Thoracic aorta (tissue), 2 donors: ENCODE data around the gene GPATCH2. TPM values are rescaled to one million over a fixed set of nuclear protein-coding genes. Genes with fewer than 3 reads are reported as not detected.
A peak's percentile ranks its signal among the peaks of the same experiment; 100 is the strongest.

ENCODE experiments used
- ATAC-seq: fragments of 150-250 bp; one replicate; pipeline ENCODE4 v1.8.0; 2017; ENCODE audit warnings: low read depth; ENCODE audit not compliant: insufficient number of reproducible peaks, low FRiP score
- DNase-seq: peaks from one replicate; pipeline ENCODE4 v3.0.0-alpha.2; 2020; ENCODE audit warnings: low spot score
- H3K27ac ChIP-seq, 2 donors: fragments of 200-600 bp; sonication (generic); 1 replicate in 1 of 2; 2 replicates in 1 of 2; pipeline ENCODE4 v1.5.1; 2016; ENCODE audit warnings: mild to moderate bottlenecking in 2 of 2, moderate library complexity in 2 of 2
- H3K27me3 ChIP-seq: fragments of 200-600 bp; sonication (generic); replicated peaks from 2 replicates; pipeline ENCODE4 v1.6.0; 2016; ENCODE audit warnings: mild to moderate bottlenecking; ENCODE audit not compliant: insufficient read depth
- H3K36me3 ChIP-seq: fragments of 200-600 bp; sonication (generic); one replicate; pipeline ENCODE4 v1.5.1; 2016
- H3K4me1 ChIP-seq, 2 donors: fragments of 200-600 bp; sonication (generic); 1 replicate in 1 of 2; 2 replicates in 1 of 2; pipeline versions ENCODE4 v1.5.1 to v1.6.0; 2016; ENCODE audit warnings: low read depth in 2 of 2, mild to moderate bottlenecking in 1 of 2; ENCODE audit not compliant: control insufficient read depth in 1 of 2
- H3K4me3 ChIP-seq: fragments of 200-600 bp; sonication (generic); 2 replicates; pipeline ENCODE4 v1.5.1; 2016; ENCODE audit warnings: mild to moderate bottlenecking
- H3K9me3 ChIP-seq: fragments of 200-600 bp; sonication (generic); 2 replicates; pipeline ENCODE4 v1.5.1; 2016
- total RNA-seq, 2 donors: library from RNA; depleted of rRNA; stranded (reverse); fragments of >200 nt; gene quantifications; one replicate each; pipeline versions ENCODE4 v1.1.0 to v1.2.3, GENCODE V29; 2016
- TF ChIP-seq, protein P1 (sequence below): fragments of 200-600 bp; sonication (generic); IDR thresholded peaks from one replicate; pipeline ENCODE4 v1.5.1; 2019; ENCODE audit warnings: antibody characterized with exemption

Gene GPATCH2
- total RNA-seq, 2 donors from 2014 or later: 16.2 to 20.5 TPM

- peak overlapping the region; percentile 43 for H3K4me3 ChIP-seq
- TF ChIP-seq, protein P1, sequence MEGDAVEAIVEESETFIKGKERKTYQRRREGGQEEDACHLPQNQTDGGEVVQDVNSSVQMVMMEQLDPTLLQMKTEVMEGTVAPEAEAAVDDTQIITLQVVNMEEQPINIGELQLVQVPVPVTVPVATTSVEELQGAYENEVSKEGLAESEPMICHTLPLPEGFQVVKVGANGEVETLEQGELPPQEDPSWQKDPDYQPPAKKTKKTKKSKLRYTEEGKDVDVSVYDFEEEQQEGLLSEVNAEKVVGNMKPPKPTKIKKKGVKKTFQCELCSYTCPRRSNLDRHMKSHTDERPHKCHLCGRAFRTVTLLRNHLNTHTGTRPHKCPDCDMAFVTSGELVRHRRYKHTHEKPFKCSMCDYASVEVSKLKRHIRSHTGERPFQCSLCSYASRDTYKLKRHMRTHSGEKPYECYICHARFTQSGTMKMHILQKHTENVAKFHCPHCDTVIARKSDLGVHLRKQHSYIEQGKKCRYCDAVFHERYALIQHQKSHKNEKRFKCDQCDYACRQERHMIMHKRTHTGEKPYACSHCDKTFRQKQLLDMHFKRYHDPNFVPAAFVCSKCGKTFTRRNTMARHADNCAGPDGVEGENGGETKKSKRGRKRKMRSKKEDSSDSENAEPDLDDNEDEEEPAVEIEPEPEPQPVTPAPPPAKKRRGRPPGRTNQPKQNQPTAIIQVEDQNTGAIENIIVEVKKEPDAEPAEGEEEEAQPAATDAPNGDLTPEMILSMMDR: no peak
- no peak overlapping the region for H3K27ac ChIP-seq
- no peaks in the 10 kb centered on the region for H3K27me3 ChIP-seq
- DNase-seq (no peak), ATAC-seq (no peak)
- H3K36me3 ChIP-seq: no peaks in the 10 kb centered on the region
- peaks cover 0 to 6% of the 10 kb centered on the region in 2 donors for H3K4me1 ChIP-seq
- no peaks in the 10 kb centered on the region for H3K9me3 ChIP-seq
These were observed 223.3 kb downstream of the GPATCH2 start for GRCh38 chr1:217407534-217408001.

DNA sequence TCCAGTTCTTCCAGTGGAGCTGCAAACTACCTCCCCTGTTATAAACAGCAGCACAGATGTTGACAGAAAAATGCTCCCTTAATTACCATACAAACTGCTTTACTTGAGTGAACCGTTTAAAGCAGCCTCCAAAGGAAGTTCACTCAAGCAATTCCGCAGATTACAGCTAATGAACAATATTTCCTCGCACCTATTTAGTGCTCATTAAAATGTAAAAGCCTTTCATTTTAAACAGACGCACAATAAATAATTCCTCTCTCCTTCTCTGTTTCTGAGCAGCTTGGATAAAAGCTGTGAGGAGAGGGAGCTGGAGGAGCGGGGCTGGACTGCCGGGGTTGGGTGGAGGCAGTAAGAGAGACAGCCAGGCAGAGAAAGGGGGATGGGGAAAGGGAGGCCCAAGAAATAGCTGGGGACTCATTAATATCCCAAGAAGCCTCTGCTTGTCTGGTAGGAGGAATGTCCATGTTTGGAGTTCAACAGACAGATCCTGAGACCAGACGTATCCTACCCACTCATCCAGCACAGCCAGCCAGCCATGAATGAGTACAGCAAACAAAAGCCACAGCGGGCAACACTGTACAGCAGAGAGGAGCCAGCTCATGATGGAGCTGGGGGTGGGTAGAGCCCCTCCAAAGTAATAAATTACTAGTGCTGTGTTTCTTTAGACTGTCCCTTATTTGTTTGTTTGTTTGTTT is 227.7 kb downstream of the GPATCH2 start:
- TF ChIP-seq, protein P1: no peak
- Histone ChIP-seq H3K27ac (no peak overlapping the region), H3K36me3 (no peaks in the 10 kb centered on the region), H3K4me3 (no peak overlapping the region), H3K4me1 (peaks cover 0 to 6% of the 10 kb centered on the region in 2 donors), H3K27me3 (no peaks in the 10 kb centered on the region), H3K9me3 (no peaks in the 10 kb centered on the region)
- DNase-seq (no peak), ATAC-seq (no peak)

DNA sequence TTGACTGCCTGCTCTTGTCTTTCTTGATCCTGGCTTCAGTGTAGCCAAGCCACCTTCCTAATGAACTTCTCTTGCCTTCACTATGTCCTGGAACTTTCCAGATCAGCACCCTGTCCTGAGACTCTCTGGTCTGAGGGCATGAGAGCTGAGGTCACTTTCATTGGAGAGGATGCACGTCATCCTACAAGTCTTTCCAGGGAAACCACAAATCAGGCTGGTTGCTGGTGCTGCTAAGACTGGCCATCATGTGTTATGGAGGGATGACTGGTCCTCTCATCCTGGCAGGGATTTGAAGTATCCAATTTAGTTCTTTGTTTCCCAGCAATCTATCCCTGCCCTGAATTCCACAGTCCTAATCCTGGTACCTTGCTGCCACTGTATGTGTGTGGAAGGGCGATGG is 228.6 kb downstream of the GPATCH2 start:
- Histone ChIP-seq H3K9me3 (no peaks in the 10 kb centered on the region), H3K4me3 (no peak overlapping the region), H3K27ac (no peak overlapping the region), H3K36me3 (no peaks in the 10 kb centered on the region), H3K4me1 (no peaks in the 10 kb centered on the region), H3K27me3 (no peaks in the 10 kb centered on the region)
- no peak for DNase-seq
- no peak for ATAC-seq
- TF ChIP-seq, protein P1: no peak

DNA sequence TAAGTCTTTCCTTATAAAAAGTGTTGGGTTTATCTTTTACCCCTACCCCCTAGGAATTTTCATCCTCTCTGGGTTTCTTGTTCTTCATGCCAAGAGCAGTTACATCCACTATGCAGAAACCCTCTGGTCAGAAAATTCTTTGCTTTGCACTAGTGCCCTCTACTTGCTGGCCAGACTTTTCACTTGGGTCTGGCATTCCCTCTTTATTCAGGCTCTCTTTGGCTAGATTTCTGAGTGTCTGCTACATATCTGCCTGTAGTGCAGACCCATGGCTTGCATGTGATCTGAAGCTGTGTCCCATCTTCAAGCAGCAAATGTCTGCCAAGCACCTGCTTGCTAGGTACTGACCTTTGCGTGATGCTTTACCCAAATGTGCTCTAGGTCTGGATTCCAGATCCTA is 237.0 kb downstream of the GPATCH2 start:
- Histone ChIP-seq H3K9me3 (no peaks in the 10 kb centered on the region), H3K4me3 (no peak overlapping the region), H3K27me3 (no peaks in the 10 kb centered on the region), H3K4me1 (no peaks in the 10 kb centered on the region), H3K36me3 (no peaks in the 10 kb centered on the region), H3K27ac (no peak overlapping the region)
- ATAC-seq (no peak), DNase-seq (no peak)
- TF ChIP-seq, protein P1: no peak

DNA sequence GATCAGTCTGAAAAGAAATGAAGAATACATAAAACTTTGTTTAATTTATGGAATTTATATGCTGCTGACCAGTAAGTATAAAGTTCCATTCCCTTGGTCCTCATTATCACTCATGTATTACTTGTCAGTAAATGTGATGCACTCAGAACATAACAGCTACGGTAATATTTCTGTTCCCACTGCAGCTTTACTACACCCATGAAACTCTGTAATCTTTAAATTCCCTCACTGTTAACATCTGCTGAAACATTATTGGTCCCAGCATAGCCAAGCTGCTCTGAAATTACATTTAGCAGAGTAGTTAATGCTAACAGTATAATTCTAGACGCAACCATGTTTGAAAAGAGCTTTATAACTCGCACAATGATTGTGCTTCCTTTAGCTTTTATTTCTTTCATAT is 238.4 kb downstream of the GPATCH2 start:
- H3K9me3 ChIP-seq: no peaks in the 10 kb centered on the region
- DNase-seq: no peak
- no peaks in the 10 kb centered on the region for H3K4me1 ChIP-seq
- no peak overlapping the region for H3K4me3 ChIP-seq
- TF ChIP-seq, protein P1: no peak
- H3K36me3 ChIP-seq: no peaks in the 10 kb centered on the region
- H3K27me3 ChIP-seq: no peaks in the 10 kb centered on the region
- ATAC-seq: no peak
- H3K27ac ChIP-seq: no peak overlapping the region
